Choroid plexus epithelial cell (primary cell): ENCODE measurements around the gene MCAM.

Source experiments
- DNase-seq: peaks from one replicate; pipeline ENCODE4 v3.0.0-alpha.2; 2010; ENCODE audit warnings: low read depth
- H3K4me3 ChIP-seq: 2 replicates; pipeline ENCODE4 v1.5.1; 2011; ENCODE audit warnings: low read depth, mild to moderate bottlenecking, control low read depth, low read length, moderate library complexity
- CTCF ChIP-seq: conservative IDR thresholded peaks from 2 replicates; pipeline ENCODE4 v1.5.1; 2011; ENCODE audit warnings: low read depth, mild to moderate bottlenecking, control low read depth, inconsistent platforms, low read length, moderate library complexity

The MCAM gene

GRCh38 chr11:119305556-119306372, 11.2 kb downstream of the MCAM start:
- H3K4me3 ChIP-seq: no peak overlapping the region
- no peak for DNase-seq
- TF ChIP-seq CTCF: no peak

GRCh38 chr11:119303227-119303718, 13.7 kb downstream of the MCAM start:
- TF ChIP-seq CTCF: no peak

GRCh38 chr11:119300198-119300964, 16.5 kb downstream of the MCAM start:
- no peak for DNase-seq
- no peak overlapping the region for H3K4me3 ChIP-seq
- no peak for TF ChIP-seq CTCF

More at GRCh38 chr11:119303227-119303718, 13.7 kb downstream of the MCAM start:
- DNase-seq: no peak
- no peak overlapping the region for H3K4me3 ChIP-seq

GRCh38 chr11:119299416-119299815, 17.5 kb downstream of the MCAM start:
- no peak for TF ChIP-seq CTCF
- H3K4me3 ChIP-seq: no peak overlapping the region
- DNase-seq: no peak

GRCh38 chr11:119298726-119299125, 18.2 kb downstream of the MCAM start:
- DNase-seq: no peak

GRCh38 chr11:119297938-119298337, 19.0 kb downstream of the MCAM start:
- TF ChIP-seq CTCF: no peak
- DNase-seq: peak; percentile 45
- no peak overlapping the region for H3K4me3 ChIP-seq

More at GRCh38 chr11:119298726-119299125, 18.2 kb downstream of the MCAM start:
- TF ChIP-seq CTCF: no peak
- no peak overlapping the region for H3K4me3 ChIP-seq
